ENCODE measurements around the gene ERBB2.
"Not testable (repeated sequence)": the region's sequence is repeated elsewhere in the genome, so short reads cannot be mapped to it uniquely, and the experiment has no call there.

Gene ERBB2

GRCh38 chr17:39724731-39725130, 24.9 kb downstream of the ERBB2 start:
- no peak overlapping the region for H3K4me3 ChIP-seq (ENCODE audit: low read depth, low read length)
- no peak for TF ChIP-seq CTCF (IDR thresholded peaks at IDR 0.05; ENCODE audit: low read depth, low read length)
- no peak for TF ChIP-seq MAX (IDR thresholded peaks at IDR 0.05; ENCODE audit: low read depth, low read length)
- no peak for TF ChIP-seq MYC (IDR thresholded peaks at IDR 0.05; ENCODE audit: low read depth, low read length)
- TF ChIP-seq POLR2A (IDR thresholded peaks at IDR 0.05; ENCODE audit: extremely low read depth, insufficient read length), result no peak
- DNase-seq (ENCODE audit: low read depth), result no peak

GRCh38 chr17:39725923-39726322, 26.1 kb downstream of the ERBB2 start:
- DNase-seq (ENCODE audit: low read depth); H3K4me3 ChIP-seq (ENCODE audit: low read depth, low read length): not testable (repeated sequence)

- TF ChIP-seq MAX (IDR thresholded peaks at IDR 0.05; ENCODE audit: low read depth, low read length) (no peak), POLR2A (IDR thresholded peaks at IDR 0.05; ENCODE audit: extremely low read depth, insufficient read length) (no peak), CTCF (IDR thresholded peaks at IDR 0.05; ENCODE audit: low read depth, low read length) (no peak), MYC (IDR thresholded peaks at IDR 0.05; ENCODE audit: low read depth, low read length) (no peak)
- no peak overlapping the region for H3K4me3 ChIP-seq (ENCODE audit: low read depth, low read length)
- no peak for DNase-seq (ENCODE audit: low read depth)
Observed at GRCh38 chr17:39726617-39727016, 26.8 kb downstream of the ERBB2 start.

- no peak overlapping the region for H3K4me3 ChIP-seq (ENCODE audit: low read depth, low read length)
- no peak for TF ChIP-seq MYC (IDR thresholded peaks at IDR 0.05; ENCODE audit: low read depth, low read length)
- no peak for TF ChIP-seq CTCF (IDR thresholded peaks at IDR 0.05; ENCODE audit: low read depth, low read length)
- TF ChIP-seq POLR2A (IDR thresholded peaks at IDR 0.05; ENCODE audit: extremely low read depth, insufficient read length), result no peak
- TF ChIP-seq MAX (IDR thresholded peaks at IDR 0.05; ENCODE audit: low read depth, low read length), result no peak
- DNase-seq (ENCODE audit: low read depth), result no peak
Observed at GRCh38 chr17:39727556-39727955, 27.7 kb downstream of the ERBB2 start.

GRCh38 chr17:39729280-39729851, 29.5 kb downstream of the ERBB2 start:
- DNase-seq (ENCODE audit: low read depth), result no peak
- peak overlapping the region; percentile 87 for H3K4me3 ChIP-seq (ENCODE audit: low read depth, low read length)
- TF ChIP-seq MYC (IDR thresholded peaks at IDR 0.05; ENCODE audit: low read depth, low read length) (no peak), MAX (IDR thresholded peaks at IDR 0.05; ENCODE audit: low read depth, low read length) (no peak), POLR2A (IDR thresholded peaks at IDR 0.05; ENCODE audit: extremely low read depth, insufficient read length) (no peak), CTCF (IDR thresholded peaks at IDR 0.05; ENCODE audit: low read depth, low read length) (no peak)

GRCh38 chr17:39730095-39730921, 30.4 kb downstream of the ERBB2 start, which contains the start of gene MIEN1:
TSS of gene MIEN1 (minus strand) at chr17:39730532. CDS start at chr17:39730495, 37 bp downstream.
- peak within 1 kb of the TSS; percentile 87 for H3K4me3 ChIP-seq (ENCODE audit: low read depth, low read length)
- TF ChIP-seq CTCF (IDR thresholded peaks at IDR 0.05; ENCODE audit: low read depth, low read length) (peak; percentile 71), MAX (IDR thresholded peaks at IDR 0.05; ENCODE audit: low read depth, low read length) (peak; percentile 88), POLR2A (IDR thresholded peaks at IDR 0.05; ENCODE audit: extremely low read depth, insufficient read length) (peak; percentile 85), MYC (IDR thresholded peaks at IDR 0.05; ENCODE audit: low read depth, low read length) (peak; percentile 35)
- peak; percentile 87 for DNase-seq (ENCODE audit: low read depth)
